SU-DHL-6 (cell line): ENCODE results near the gene TPSB2.

Experiments
- H2AFZ ChIP-seq: fragments of 200-600 bp; sonication (generic); 2 replicates; pipeline ENCODE4 v1.6.1; 2014; ENCODE audit warnings: low read depth, mild to moderate bottlenecking, moderate library complexity, mixed read lengths, antibody characterized with exemption, low read length; ENCODE audit not compliant: severe bottlenecking
- H3F3A ChIP-seq: fragments of 200-600 bp; shearing (Covaris generic); 2 replicates; pipeline ENCODE4 v1.6.0; 2016; ENCODE audit warnings: antibody characterized with exemption, mild to moderate bottlenecking; ENCODE audit not compliant: insufficient read depth
- H3K27ac ChIP-seq: fragments of 200-600 bp; sonication (generic); 2 replicates; pipeline ENCODE4 v1.5.1; 2016; ENCODE audit warnings: low read depth, mild to moderate bottlenecking, low read length, moderate library complexity, mixed read lengths
- H3K27me3 ChIP-seq: fragments of 200-600 bp; sonication (generic), shearing (Covaris generic); 2 replicates; pipeline ENCODE4 v1.6.0; 2014; ENCODE audit warnings: mild to moderate bottlenecking, low read length
- H3K36me3 ChIP-seq: fragments of 200-600 bp; sonication (generic); 2 replicates; pipeline ENCODE4 v1.6.1; 2014; ENCODE audit warnings: mild to moderate bottlenecking, low read length, mixed read lengths
- H3K4me2 ChIP-seq: fragments of 300-600, 200-600 bp; shearing (Covaris generic), sonication (generic); 2 replicates; pipeline ENCODE4 v1.6.0; 2014; ENCODE audit warnings: low read length, low read depth, mild to moderate bottlenecking; ENCODE audit not compliant: poor library complexity, severe bottlenecking
- H3K4me3 ChIP-seq: fragments of 200-600 bp; sonication (generic); 2 replicates; pipeline ENCODE4 v1.5.1; 2014; ENCODE audit warnings: antibody characterized with exemption, low read length, mild to moderate bottlenecking, mixed read lengths; ENCODE audit not compliant: insufficient read depth, poor library complexity, severe bottlenecking
- H3K79me2 ChIP-seq: fragments of 200-600 bp; sonication (generic); 2 replicates; pipeline ENCODE4 v1.6.1; 2014; ENCODE audit warnings: mild to moderate bottlenecking, low read length, moderate library complexity; ENCODE audit not compliant: insufficient read depth
- H3K9ac ChIP-seq: fragments of 200-600 bp; sonication (generic); 2 replicates; pipeline ENCODE4 v1.7.0; 2014; ENCODE audit warnings: mild to moderate bottlenecking, low read length
- H3K9me2 ChIP-seq: fragments of 200-600 bp; sonication (generic); replicated peaks from 2 replicates; pipeline ENCODE4 v1.6.1; 2014; ENCODE audit warnings: low read length; ENCODE audit not compliant: insufficient read depth
- H3K9me3 ChIP-seq: fragments of 200-600 bp; sonication (generic); 2 replicates; pipeline ENCODE4 v1.6.1; 2014; ENCODE audit warnings: low read length, mixed read lengths; ENCODE audit not compliant: insufficient read depth
- H4K20me1 ChIP-seq: fragments of 200-600 bp; sonication (generic); 2 replicates; pipeline ENCODE4 v1.6.1; 2014; ENCODE audit warnings: low read depth, mild to moderate bottlenecking, antibody characterized with exemption, low read length, moderate library complexity, mixed read lengths
- EZH2phosphoT487 ChIP-seq: fragments of 200-600 bp; sonication (generic), shearing (Covaris generic); conservative IDR thresholded peaks from 2 replicates; pipeline ENCODE4 v1.6.1; 2018; ENCODE audit warnings: mild to moderate bottlenecking, antibody characterized with exemption, low read length, moderate library complexity, mixed read lengths
- TF ChIP-seq, protein P1 (sequence below): fragments of 200-600 bp; sonication (generic); IDR thresholded peaks from one replicate; pipeline ENCODE4 v1.5.1; 2017; ENCODE audit warnings: antibody characterized with exemption, mild to moderate bottlenecking, low read length, moderate library complexity; ENCODE audit not compliant: insufficient read depth, poor library complexity, severe bottlenecking

The TPSB2 gene

GRCh38 chr16:1217526-1217925 is 12.5 kb downstream of the TPSB2 start:
- no peaks in the 10 kb centered on the region for H3K9me2 ChIP-seq
- no peak overlapping the region for H2AFZ ChIP-seq
- H3K4me2 ChIP-seq: no peak overlapping the region
- H3K27ac ChIP-seq: no peak overlapping the region
- no peaks in the 10 kb centered on the region for H3K27me3 ChIP-seq
- no peaks in the 10 kb centered on the region for H3K9me3 ChIP-seq
- H3K36me3 ChIP-seq: no peaks in the 10 kb centered on the region
- no peaks in the 10 kb centered on the region for H3F3A ChIP-seq
- no peak overlapping the region for H3K4me3 ChIP-seq
- H4K20me1 ChIP-seq: no peaks in the 10 kb centered on the region
- no peaks in the 10 kb centered on the region for H3K79me2 ChIP-seq
- H3K9ac ChIP-seq: no peak overlapping the region
- TF ChIP-seq, protein P1, sequence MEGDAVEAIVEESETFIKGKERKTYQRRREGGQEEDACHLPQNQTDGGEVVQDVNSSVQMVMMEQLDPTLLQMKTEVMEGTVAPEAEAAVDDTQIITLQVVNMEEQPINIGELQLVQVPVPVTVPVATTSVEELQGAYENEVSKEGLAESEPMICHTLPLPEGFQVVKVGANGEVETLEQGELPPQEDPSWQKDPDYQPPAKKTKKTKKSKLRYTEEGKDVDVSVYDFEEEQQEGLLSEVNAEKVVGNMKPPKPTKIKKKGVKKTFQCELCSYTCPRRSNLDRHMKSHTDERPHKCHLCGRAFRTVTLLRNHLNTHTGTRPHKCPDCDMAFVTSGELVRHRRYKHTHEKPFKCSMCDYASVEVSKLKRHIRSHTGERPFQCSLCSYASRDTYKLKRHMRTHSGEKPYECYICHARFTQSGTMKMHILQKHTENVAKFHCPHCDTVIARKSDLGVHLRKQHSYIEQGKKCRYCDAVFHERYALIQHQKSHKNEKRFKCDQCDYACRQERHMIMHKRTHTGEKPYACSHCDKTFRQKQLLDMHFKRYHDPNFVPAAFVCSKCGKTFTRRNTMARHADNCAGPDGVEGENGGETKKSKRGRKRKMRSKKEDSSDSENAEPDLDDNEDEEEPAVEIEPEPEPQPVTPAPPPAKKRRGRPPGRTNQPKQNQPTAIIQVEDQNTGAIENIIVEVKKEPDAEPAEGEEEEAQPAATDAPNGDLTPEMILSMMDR: no peak
- no peak for TF ChIP-seq EZH2phosphoT487

- no peaks in the 10 kb centered on the region for H3K27me3 ChIP-seq
- H3K4me3 ChIP-seq: no peak overlapping the region
- no peaks in the 10 kb centered on the region for H3F3A ChIP-seq
- no peak overlapping the region for H3K27ac ChIP-seq
- no peak overlapping the region for H2AFZ ChIP-seq
- TF ChIP-seq, protein P1: no peak
- no peak for TF ChIP-seq EZH2phosphoT487
- H3K4me2 ChIP-seq: no peak overlapping the region
- H3K79me2 ChIP-seq: no peaks in the 10 kb centered on the region
- H3K36me3 ChIP-seq: no peaks in the 10 kb centered on the region
- H4K20me1 ChIP-seq: no peaks in the 10 kb centered on the region
- H3K9me3 ChIP-seq: no peaks in the 10 kb centered on the region
- no peaks in the 10 kb centered on the region for H3K9me2 ChIP-seq
- no peak overlapping the region for H3K9ac ChIP-seq
These were observed 13.1 kb downstream of the TPSB2 start for GRCh38 chr16:1216681-1217400.

DNA sequence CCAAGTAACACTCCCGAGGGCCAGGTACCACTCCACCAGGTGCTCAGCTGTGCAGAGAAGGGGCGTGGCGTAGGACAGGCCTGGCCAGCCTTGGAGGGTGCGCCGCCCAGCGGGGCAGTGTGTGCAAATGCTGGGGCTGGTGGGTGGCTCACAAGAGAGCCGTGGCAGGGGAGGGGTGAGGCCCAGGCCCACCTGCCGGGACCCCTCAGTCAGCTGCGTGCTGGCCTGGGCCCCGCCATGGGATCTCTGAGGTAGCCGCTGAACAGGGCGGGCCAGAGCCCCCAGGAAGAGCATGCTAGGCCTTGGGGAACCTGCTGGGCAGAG is 13.7 kb downstream of the TPSB2 start:
- H3K4me2 ChIP-seq: no peak overlapping the region
- no peaks in the 10 kb centered on the region for H4K20me1 ChIP-seq
- no peaks in the 10 kb centered on the region for H3K36me3 ChIP-seq
- H3K9ac ChIP-seq: no peak overlapping the region
- H3K4me3 ChIP-seq: no peak overlapping the region
- TF ChIP-seq EZH2phosphoT487: no peak
- TF ChIP-seq, protein P1: no peak
- H3K79me2 ChIP-seq: no peaks in the 10 kb centered on the region
- no peak overlapping the region for H2AFZ ChIP-seq
- H3K9me2 ChIP-seq: no peaks in the 10 kb centered on the region
- no peak overlapping the region for H3K27ac ChIP-seq
- no peaks in the 10 kb centered on the region for H3K27me3 ChIP-seq
- H3K9me3 ChIP-seq: no peaks in the 10 kb centered on the region
- H3F3A ChIP-seq: no peaks in the 10 kb centered on the region
